Activated CD8-positive, alpha-beta T cell treated with anti-CD3 and anti-CD28 coated beads, Interleukin-2, amount 10 ng/mL, durations not matched to agents 7 days and 5 days (primary cell): ENCODE measurements around the gene NR6A1. TPM values are rescaled to one million over a fixed set of nuclear protein-coding genes. Genes with fewer than 3 reads are reported as not detected.
"Not testable (repeated sequence)": the region's sequence is repeated elsewhere in the genome, so short reads cannot be mapped to it uniquely, and the experiment has no call there.

ENCODE experiments used
- ATAC-seq: fragments of 150-1000 bp; cut with Tn5 transposase; one replicate; pipeline ENCODE4 v1.10.0; 2021; ENCODE audit warnings: moderate library complexity
- CTCF ChIA-PET: fragments of 350-600 bp; sonication (Branson Sonifier 250); formaldehyde crosslinking; loops from one replicate; lab custom pipeline; 2021; ENCODE audit warnings: antibody characterized with exemption; lab: Charles Lee
- POLR2A ChIA-PET: fragments of 350-600 bp; sonication (Branson Sonifier 250); formaldehyde crosslinking; loops from one replicate; lab custom pipeline; 2021; ENCODE audit warnings: antibody characterized with exemption; lab: Charles Lee
- DNase-seq: peaks from one replicate; pipeline ENCODE4 v3.0.0-alpha.2; 2020
- H3K27ac Mint-ChIP-seq: one replicate; pipeline ENCODE4 v1.8.0; 2021; ENCODE audit warnings: mild to moderate bottlenecking, mixed read lengths
- H3K27me3 Mint-ChIP-seq: one replicate; pipeline ENCODE4 v1.8.0; 2021; ENCODE audit warnings: low read depth, mixed read lengths
- H3K36me3 Mint-ChIP-seq: one replicate; pipeline ENCODE4 v1.8.0; 2021; ENCODE audit warnings: low read depth, mixed read lengths
- H3K4me1 Mint-ChIP-seq: one replicate; pipeline ENCODE4 v1.8.0; 2021; ENCODE audit warnings: low read depth, mixed read lengths
- H3K4me3 Mint-ChIP-seq: one replicate; pipeline ENCODE4 v1.8.0; 2021; ENCODE audit warnings: mild to moderate bottlenecking, mixed read lengths
- H3K9me3 Mint-ChIP-seq: one replicate; pipeline ENCODE4 v1.8.0; 2022; ENCODE audit warnings: mixed read lengths; ENCODE audit not compliant: insufficient read depth
- total RNA-seq, 2 experiments: library from RNA; stranded (reverse); gene quantifications; one replicate each; pipeline ENCODE4 v1.2.3, GENCODE V29; 2021

NR6A1 gene
- total RNA-seq, 2 experiments from 2014 or later: 0.18 to 0.26 TPM

GRCh38 chr9:124615840-124616239 lies 155.3 kb downstream of the NR6A1 start:
- H3K27ac Mint-ChIP-seq, POLR2A ChIA-PET, H3K4me1 Mint-ChIP-seq, H3K36me3 Mint-ChIP-seq, H3K9me3 Mint-ChIP-seq, H3K4me3 Mint-ChIP-seq, DNase-seq, ATAC-seq: not testable (repeated sequence)
- peaks cover 14% of the 10 kb centered on the region for H3K27me3 Mint-ChIP-seq
- CTCF ChIA-PET: interaction anchor here (0.9 to 5.7 kb wide), 7 partner anchors 9 to 238 kb away, joined by 3 to 95 read pairs (median 6); partner anchors contain the start of genes NR6A1 and WDR38

DNA sequence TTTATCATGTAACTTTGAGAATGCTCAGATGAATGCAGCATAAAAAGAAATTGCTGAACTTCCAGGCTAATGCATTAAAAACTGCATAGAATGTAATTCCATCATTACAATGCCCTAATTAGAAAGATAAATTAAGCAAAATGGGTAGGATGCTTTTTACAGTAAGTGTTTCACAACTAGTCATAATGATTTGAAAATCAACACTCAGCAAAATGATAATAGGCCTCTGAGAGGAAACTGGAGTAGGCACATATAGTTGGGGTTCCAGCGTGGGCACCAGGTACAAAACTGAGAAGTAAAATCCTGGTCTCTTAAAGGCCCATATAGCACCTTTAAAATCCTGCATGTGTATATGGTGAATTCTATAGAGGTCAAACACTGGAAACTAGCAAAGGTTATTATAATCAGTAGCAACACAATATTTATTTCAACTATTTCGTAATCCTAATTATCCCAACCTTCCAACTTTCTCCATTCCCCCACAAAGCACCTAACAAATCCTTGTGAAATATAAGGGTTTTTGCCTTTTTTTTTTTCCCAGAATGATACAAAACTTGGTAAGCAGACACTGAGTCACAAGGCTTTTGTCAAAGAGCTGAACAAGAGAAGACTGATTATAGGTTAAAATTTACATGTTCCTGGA lies 155.9 kb downstream of the NR6A1 start:
- POLR2A ChIA-PET: no interaction called here
- no peak for ATAC-seq
- Mint-ChIP-seq H3K4me3 (no peak overlapping the region), H3K4me1 (no peaks in the 10 kb centered on the region), H3K36me3 (no peaks in the 10 kb centered on the region), H3K27me3 (peaks cover 14% of the 10 kb centered on the region), H3K9me3 (no peaks in the 10 kb centered on the region), H3K27ac (no peak overlapping the region)
- DNase-seq: no peak
- CTCF ChIA-PET: interaction anchor here (0.9 to 5.7 kb wide), 6 partner anchors 10 to 156 kb away, joined by 3 to 95 read pairs (median 5); partner anchors contain the start of gene NR6A1

DNA sequence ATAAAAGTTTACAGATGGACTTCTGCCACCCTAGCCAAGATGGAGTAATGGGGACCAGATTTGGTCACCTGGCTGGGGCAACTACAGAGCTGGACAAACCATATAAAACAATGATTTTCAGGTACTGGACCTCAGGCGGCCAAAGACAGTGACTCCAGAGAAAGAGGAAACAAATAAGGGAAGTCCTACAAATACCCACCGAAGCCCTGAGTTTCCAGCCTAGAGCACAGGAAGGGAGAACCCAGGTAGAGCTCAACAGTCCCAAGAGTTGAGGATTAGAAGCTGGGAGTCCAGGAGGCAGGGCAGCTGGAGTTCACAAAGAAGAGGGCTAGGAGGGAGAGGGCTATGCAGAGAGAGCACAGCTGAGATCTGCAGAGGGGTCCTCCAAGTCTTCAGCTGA lies 157.3 kb downstream of the NR6A1 start:
- no peaks in the 10 kb centered on the region for H3K9me3 Mint-ChIP-seq
- H3K36me3 Mint-ChIP-seq: no peaks in the 10 kb centered on the region
- H3K27ac Mint-ChIP-seq: no peak overlapping the region
- DNase-seq: no peak
- no peaks in the 10 kb centered on the region for H3K4me1 Mint-ChIP-seq
- ChIA-PET CTCF (interaction anchor here (1.5 kb wide), 1 partner anchor 62 kb away, joined by 6 read pairs; no protein-coding TSS in a partner anchor), POLR2A (no interaction called here)
- no peak overlapping the region for H3K4me3 Mint-ChIP-seq
- no peak for ATAC-seq
- peaks cover 17% of the 10 kb centered on the region for H3K27me3 Mint-ChIP-seq

DNA sequence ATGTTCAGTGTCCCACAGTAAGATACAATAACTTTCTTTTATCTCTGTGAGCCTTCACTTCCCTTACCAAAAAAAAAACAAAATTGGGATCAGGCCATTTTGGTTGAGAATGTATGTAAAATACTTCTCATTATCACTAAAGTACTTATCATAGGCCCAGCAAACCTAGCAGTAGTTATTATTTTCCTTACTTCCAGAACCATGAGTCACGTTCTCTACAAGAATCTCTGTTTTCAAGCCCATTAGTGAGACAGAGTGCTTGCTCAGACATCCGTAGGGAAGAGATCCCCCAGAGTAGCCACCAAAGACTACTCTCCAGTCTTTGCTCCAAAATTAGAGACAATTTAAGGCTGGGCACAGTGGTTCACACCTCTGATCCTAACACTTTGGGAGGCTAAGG lies 160.0 kb downstream of the NR6A1 start:
- ChIA-PET POLR2A (no interaction called here), CTCF (no interaction called here)
- H3K4me1 Mint-ChIP-seq: no peaks in the 10 kb centered on the region
- H3K27me3 Mint-ChIP-seq: peaks cover 19% of the 10 kb centered on the region
- no peaks in the 10 kb centered on the region for H3K36me3 Mint-ChIP-seq
- ATAC-seq (no peak), DNase-seq (no peak)
- H3K9me3 Mint-ChIP-seq: no peaks in the 10 kb centered on the region
- H3K27ac Mint-ChIP-seq: no peak overlapping the region
- H3K4me3 Mint-ChIP-seq: no peak overlapping the region

- ChIA-PET POLR2A (no interaction called here), CTCF (interaction anchor here (2.6 kb wide), 1 partner anchor 11 kb away, joined by 11 read pairs; no protein-coding TSS in a partner anchor)
- DNase-seq: no peak
- Mint-ChIP-seq H3K4me3 (no peak overlapping the region), H3K9me3 (no peaks in the 10 kb centered on the region), H3K4me1 (no peaks in the 10 kb centered on the region), H3K27me3 (peaks cover 15% of the 10 kb centered on the region), H3K27ac (no peak overlapping the region), H3K36me3 (no peaks in the 10 kb centered on the region)
- ATAC-seq: no peak
Measured at GRCh38 chr9:124606027-124606426, 165.1 kb downstream of the NR6A1 start.

GRCh38 chr9:124605258-124605657 lies 165.9 kb downstream of the NR6A1 start:
- CTCF ChIA-PET: interaction anchor here (1.5 to 2.6 kb wide), 2 partner anchors 12 to 54 kb away, joined by 3 to 11 read pairs; no protein-coding TSS in a partner anchor
- ATAC-seq: no peak
- Mint-ChIP-seq H3K27ac (no peak overlapping the region), H3K9me3 (no peaks in the 10 kb centered on the region), H3K4me1 (no peaks in the 10 kb centered on the region), H3K36me3 (no peaks in the 10 kb centered on the region), H3K4me3 (no peak overlapping the region), H3K27me3 (peaks cover 18% of the 10 kb centered on the region)
- POLR2A ChIA-PET: no interaction called here
- DNase-seq: no peak

GRCh38 chr9:124602632-124603031 lies 168.5 kb downstream of the NR6A1 start:
- Mint-ChIP-seq H3K36me3 (no peaks in the 10 kb centered on the region), H3K27me3 (peaks cover 14% of the 10 kb centered on the region), H3K4me3 (no peak overlapping the region), H3K9me3 (no peaks in the 10 kb centered on the region), H3K27ac (no peak overlapping the region), H3K4me1 (no peaks in the 10 kb centered on the region)
- ATAC-seq (no peak), DNase-seq (no peak)
- ChIA-PET CTCF (interaction anchor here (1.0 to 1.6 kb wide), 2 partner anchors 15 to 51 kb away, joined by 3 to 5 read pairs; no protein-coding TSS in a partner anchor), POLR2A (no interaction called here)

DNA sequence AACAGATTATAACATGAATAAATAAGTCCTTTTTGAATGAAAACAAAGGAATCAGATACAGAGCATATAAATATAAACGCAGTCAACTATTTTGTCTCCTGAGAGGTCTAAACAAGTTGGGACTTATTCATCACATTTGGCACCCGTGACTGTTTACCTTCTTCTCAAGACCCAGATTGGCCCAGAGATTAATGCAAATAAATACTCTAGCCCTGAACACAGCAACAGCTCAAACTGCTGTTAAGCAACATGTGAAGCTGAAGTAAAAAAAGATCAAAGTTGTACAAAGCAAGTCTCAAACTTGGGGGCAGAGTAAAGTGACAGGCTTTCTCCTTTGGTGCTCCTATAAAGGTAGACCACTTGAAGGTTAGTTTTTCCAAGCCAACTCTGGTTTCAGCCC lies 168.9 kb downstream of the NR6A1 start:
- no peaks in the 10 kb centered on the region for H3K36me3 Mint-ChIP-seq
- ChIA-PET POLR2A (no interaction called here), CTCF (interaction anchor here (1.0 to 1.6 kb wide), 2 partner anchors 15 to 50 kb away, joined by 3 to 5 read pairs; no protein-coding TSS in a partner anchor)
- H3K4me3 Mint-ChIP-seq: no peak overlapping the region
- H3K27me3 Mint-ChIP-seq: peaks cover 18% of the 10 kb centered on the region
- no peak overlapping the region for H3K27ac Mint-ChIP-seq
- no peaks in the 10 kb centered on the region for H3K9me3 Mint-ChIP-seq
- no peaks in the 10 kb centered on the region for H3K4me1 Mint-ChIP-seq
- ATAC-seq (no peak), DNase-seq (no peak)

- no peaks in the 10 kb centered on the region for H3K9me3 Mint-ChIP-seq
- H3K4me1 Mint-ChIP-seq: no peaks in the 10 kb centered on the region
- no peak overlapping the region for H3K27ac Mint-ChIP-seq
- H3K4me3 Mint-ChIP-seq: no peak overlapping the region
- ATAC-seq: no peak
- peaks cover 21% of the 10 kb centered on the region for H3K27me3 Mint-ChIP-seq
- POLR2A ChIA-PET: no interaction called here
- no peaks in the 10 kb centered on the region for H3K36me3 Mint-ChIP-seq
- DNase-seq: no peak
- CTCF ChIA-PET: no interaction called here
Measured at GRCh38 chr9:124600407-124600806, 170.7 kb downstream of the NR6A1 start.

GRCh38 chr9:124599121-124599795 lies 171.9 kb downstream of the NR6A1 start:
- no peak for DNase-seq
- Mint-ChIP-seq H3K4me1 (no peaks in the 10 kb centered on the region), H3K36me3 (no peaks in the 10 kb centered on the region), H3K9me3 (no peaks in the 10 kb centered on the region), H3K27me3 (peaks cover 22% of the 10 kb centered on the region), H3K27ac (no peak overlapping the region), H3K4me3 (no peak overlapping the region)
- no peak for ATAC-seq
- CTCF ChIA-PET: interaction anchor here (1.1 kb wide), 1 partner anchor 9 kb away, joined by 4 read pairs; no protein-coding TSS in a partner anchor
- POLR2A ChIA-PET: no interaction called here

DNA sequence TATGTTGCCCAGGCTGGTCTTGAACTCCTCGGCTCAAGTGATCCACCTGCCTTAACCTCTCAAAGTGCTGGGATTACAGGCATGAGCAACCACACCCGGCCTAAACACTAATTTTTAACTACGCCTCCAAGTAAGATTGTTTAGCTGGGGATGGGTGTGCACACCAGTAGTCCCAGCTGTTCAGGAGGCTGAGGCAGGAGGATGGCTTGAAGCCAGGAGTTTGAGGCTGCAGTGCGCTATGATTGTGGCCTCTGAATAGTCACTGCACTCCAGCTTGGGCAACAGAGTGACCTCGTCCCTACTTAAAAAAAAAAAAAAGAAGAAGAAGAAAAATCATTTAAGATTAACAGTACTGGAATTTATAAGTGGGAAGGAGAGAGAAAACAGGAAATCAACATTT lies 173.1 kb downstream of the NR6A1 start:
- Mint-ChIP-seq H3K9me3 (no peaks in the 10 kb centered on the region), H3K36me3 (no peaks in the 10 kb centered on the region), H3K4me1 (no peaks in the 10 kb centered on the region), H3K4me3 (no peak overlapping the region), H3K27ac (no peak overlapping the region), H3K27me3 (peaks cover 24% of the 10 kb centered on the region)
- ATAC-seq (no peak), DNase-seq (no peak)
- ChIA-PET POLR2A (no interaction called here), CTCF (interaction anchor here (0.8 to 2.2 kb wide), 3 partner anchors 46 to 61 kb away, joined by 3 to 11 read pairs (median 3); no protein-coding TSS in a partner anchor)
